Hypothalamus (tissue), 51 donors: ENCODE results near the gene EPHX1.
"Not testable (repeated sequence)": the region's sequence is repeated elsewhere in the genome, so short reads cannot be mapped to it uniquely, and the experiment has no call there.

Experiments
- DNase-seq, 51 donors: peaks; one replicate each; lab custom pipeline; 2025; lab: John Stamatoyannopoulos, UW

EPHX1 gene

GRCh38 chr1:225879521-225880221, 69.7 kb downstream of the EPHX1 start:
- DNase-seq = peak in 20 of 51 donors; percentile 27 to 86 (median 45)

- peak in 45 of 51 donors; percentile 11 to 86 (median 59) for DNase-seq
Measured at GRCh38 chr1:225880222-225880588, 70.3 kb downstream of the EPHX1 start.

GRCh38 chr1:225880636-225881035, 70.7 kb downstream of the EPHX1 start:
- DNase-seq = peak in 2 of 51 donors; percentile 52 to 78

GRCh38 chr1:225881081-225881958, 71.4 kb downstream of the EPHX1 start:
- peak in 11 of 51 donors; percentile 9 to 44 (median 33) for DNase-seq

- peak in 50 of 51 donors; percentile 36 to 91 (median 76) for DNase-seq
Measured at GRCh38 chr1:225881959-225882693, 72.2 kb downstream of the EPHX1 start, which contains the start of gene TMEM63A. Gene TMEM63A (minus strand): TSS chr1:225882380. CDS start chr1:225877580, 4,800 bp downstream.

- DNase-seq = peak in 36 of 51 donors; percentile 33 to 75 (median 54)
Measured at GRCh38 chr1:225882694-225883615, 73.0 kb downstream of the EPHX1 start.

GRCh38 chr1:225883616-225884265, 73.8 kb downstream of the EPHX1 start:
- no peak for DNase-seq

GRCh38 chr1:225885336-225885735, 75.4 kb downstream of the EPHX1 start:
- DNase-seq = no peak

GRCh38 chr1:225886159-225887029, 76.5 kb downstream of the EPHX1 start:
- no peak for DNase-seq

GRCh38 chr1:225887030-225887314, 77.0 kb downstream of the EPHX1 start:
- no peak for DNase-seq

- not testable (repeated sequence) for DNase-seq
Measured at GRCh38 chr1:225887554-225888288, 77.8 kb downstream of the EPHX1 start.

- no peak for DNase-seq
Measured at GRCh38 chr1:225888289-225888897, 78.5 kb downstream of the EPHX1 start.

GRCh38 chr1:225888898-225889601, 79.1 kb downstream of the EPHX1 start, which contains the start of gene LEFTY1:
Gene LEFTY1 (minus strand): TSS chr1:225889146. CDS start chr1:225889066, 80 bp downstream.
- DNase-seq = no peak

GRCh38 chr1:225889743-225890142, 79.8 kb downstream of the EPHX1 start:
- DNase-seq = no peak

- no peak for DNase-seq
Measured at GRCh38 chr1:225890346-225891228, 80.7 kb downstream of the EPHX1 start.
